ENCODE measurements around the gene KIRREL1.

Gene KIRREL1

GRCh38 chr1:158107916-158108315 lies 114.5 kb downstream of the KIRREL1 start:
- Histone ChIP-seq H3K4me3 (no peak overlapping the region), H3K9me3 (no peaks in the 10 kb centered on the region), H3K36me3 (no peaks in the 10 kb centered on the region), H3K4me1 (peaks cover 0 to under 1% (median under 1%) of the 10 kb centered on the region in 4 donors), H3K27ac (no peak overlapping the region), H3K27me3 (peaks cover 0 to 14% of the 10 kb centered on the region in 2 donors)
- no peak for DNase-seq
- intact Hi-C loops (cut with DNase I; ENCODE audit: low total_unique reads), result no loop called here
- TF ChIP-seq CTCF (IDR thresholded peaks at IDR 0.05), result no peak

- Histone ChIP-seq H3K4me3 (peak overlapping the region; percentile 36 to 49), H3K4me1 (peaks cover 0 to 17% (median 14%) of the 10 kb centered on the region in 4 donors), H3K27ac (no peak overlapping the region), H3K9me3 (no peaks in the 10 kb centered on the region), H3K27me3 (peaks cover 0 to 11% of the 10 kb centered on the region in 2 donors), H3K36me3 (no peaks in the 10 kb centered on the region)
- intact Hi-C loops (cut with DNase I; ENCODE audit: low total_unique reads), result no loop called here
- no peak for DNase-seq
- peak; percentile 43 to 44 for TF ChIP-seq CTCF (IDR thresholded peaks at IDR 0.05)
Observed at GRCh38 chr1:158112994-158113758, 119.7 kb downstream of the KIRREL1 start.

- Histone ChIP-seq H3K4me1 (peaks cover 0 to 22% (median 19%) of the 10 kb centered on the region in 4 donors), H3K4me3 (peak overlapping the region; percentile 36 to 49), H3K9me3 (no peaks in the 10 kb centered on the region), H3K27ac (no peak overlapping the region), H3K27me3 (peaks cover 0 to 11% of the 10 kb centered on the region in 2 donors), H3K36me3 (no peaks in the 10 kb centered on the region)
- intact Hi-C loops (cut with DNase I; ENCODE audit: low total_unique reads), result no loop called here
- no peak for TF ChIP-seq CTCF (IDR thresholded peaks at IDR 0.05)
- no peak for DNase-seq
Observed at GRCh38 chr1:158113759-158114127, 120.3 kb downstream of the KIRREL1 start.

- TF ChIP-seq CTCF (IDR thresholded peaks at IDR 0.05), result no peak
- H3K27ac ChIP-seq, result no peak overlapping the region
- no peak for DNase-seq
- intact Hi-C loops (cut with DNase I; ENCODE audit: low total_unique reads), result loop anchor here (5.0 kb wide), 1 partner anchor 148 kb away; no protein-coding TSS in a partner anchor
- H3K36me3 ChIP-seq, result no peaks in the 10 kb centered on the region
- H3K4me1 ChIP-seq, result peaks cover 0 to 22% (median 19%) of the 10 kb centered on the region in 4 donors
- H3K9me3 ChIP-seq, result no peaks in the 10 kb centered on the region
- H3K4me3 ChIP-seq, result no peak overlapping the region
- peaks cover 0 to 11% of the 10 kb centered on the region in 2 donors for H3K27me3 ChIP-seq
Observed at GRCh38 chr1:158115126-158115525, 121.7 kb downstream of the KIRREL1 start.

- no peak for TF ChIP-seq CTCF (IDR thresholded peaks at IDR 0.05)
- peaks cover 0 to 11% of the 10 kb centered on the region in 2 donors for H3K27me3 ChIP-seq
Observed at GRCh38 chr1:158116311-158117167, 123.1 kb downstream of the KIRREL1 start.

More at GRCh38 chr1:158116311-158117167, 123.1 kb downstream of the KIRREL1 start:
- H3K4me3 ChIP-seq, result no peak overlapping the region
- H3K36me3 ChIP-seq, result no peaks in the 10 kb centered on the region
- peaks cover 0 to 22% (median 19%) of the 10 kb centered on the region in 4 donors for H3K4me1 ChIP-seq
- H3K27ac ChIP-seq, result no peak overlapping the region
- H3K9me3 ChIP-seq, result no peaks in the 10 kb centered on the region
- intact Hi-C loops (cut with DNase I; ENCODE audit: low total_unique reads), result loop anchor here (5.0 kb wide), 1 partner anchor 149 kb away; no protein-coding TSS in a partner anchor
- no peak for DNase-seq
